Upper lobe of right lung (tissue), 1 donor: ENCODE data around the gene CALHM3. TPM values are rescaled to one million over a fixed set of nuclear protein-coding genes. Genes with fewer than 3 reads are reported as not detected.
"Not testable (repeated sequence)": the region's sequence is repeated elsewhere in the genome, so short reads cannot be mapped to it uniquely, and the experiment has no call there.

Experiments used
- ATAC-seq: fragments of 200-7000 bp; cut with Tn5 transposase; one replicate; pipeline ENCODE4 v1.9.1; 2020; ENCODE audit warnings: mild to moderate bottlenecking, moderate library complexity
- DNase-seq: peaks from one replicate; pipeline ENCODE4 v3.0.0-alpha.2; 2020
- H3K27ac ChIP-seq: fragments of 200-600 bp; one replicate; pipeline ENCODE4 v1.8.0; 2022
- H3K27me3 ChIP-seq: fragments of 200-600 bp; one replicate; pipeline ENCODE4 v1.8.0; 2022; ENCODE audit warnings: mild to moderate bottlenecking
- H3K36me3 ChIP-seq: fragments of 200-600 bp; one replicate; pipeline ENCODE4 v1.8.0; 2022
- H3K4me1 ChIP-seq: fragments of 200-600 bp; one replicate; pipeline ENCODE4 v1.8.0; 2022
- H3K4me3 ChIP-seq: fragments of 200-600 bp; one replicate; pipeline ENCODE4 v1.8.0; 2022; ENCODE audit warnings: mild to moderate bottlenecking
- H3K9me3 ChIP-seq: fragments of 200-600 bp; one replicate; pipeline ENCODE4 v1.8.0; 2022
- CTCF ChIP-seq: fragments of 200-600 bp; IDR thresholded peaks from one replicate; pipeline ENCODE4 v1.8.0; 2022; ENCODE audit warnings: antibody characterized with exemption
- intact Hi-C: fragments of 100-400 bp; cut with DNase I; formaldehyde crosslinking; loops from one replicate; pipeline ENCODE4 v1.11.0; 2022
- long read RNA-seq: library from polyadenylated mRNA; unstranded; transcript quantifications from one replicate; pipeline ENCODE4 v2.0.0, GENCODE V29; 2021
- total RNA-seq: library from RNA; stranded (reverse); fragmentation: NEBNext Ultra II Directional; extraction: Animal tissue kit (Norgen Biotek cat#: 25700); gene quantifications from one replicate; pipeline ENCODE4 v1.2.1, GENCODE V29; 2021
- donor health status: DM: no; HTN: yes; CAD: no; lungs with severe emphysema.

Gene CALHM3
- not detected for total RNA-seq
- long read RNA-seq, result 0 reads

- no peaks in the 10 kb centered on the region for H3K9me3 ChIP-seq
- H3K36me3 ChIP-seq, result no peaks in the 10 kb centered on the region
- no peaks in the 10 kb centered on the region for H3K4me1 ChIP-seq
- intact Hi-C loops, result no loop called here
- no peak within 1 kb of the TSS for H3K27ac ChIP-seq
- H3K4me3 ChIP-seq, result no peak within 1 kb of the TSS
- H3K27me3 ChIP-seq, result no peaks in the 10 kb centered on the region
- peak; percentile 48 for ATAC-seq
- TF ChIP-seq CTCF, result no peak
- DNase-seq, result no peak
Measured at GRCh38 chr10:103479135-103479534, at the start of gene CALHM3. Gene CALHM3, minus strand, starts transcription at chr10:103479240. Its CDS starts 208 bp downstream, at chr10:103479032.

GRCh38 chr10:103528549-103528948 lies 49.5 kb upstream of the CALHM3 start:
- intact Hi-C loops, result no loop called here
- H3K4me1 ChIP-seq, result no peaks in the 10 kb centered on the region
- no peaks in the 10 kb centered on the region for H3K9me3 ChIP-seq
- H3K27me3 ChIP-seq, result no peaks in the 10 kb centered on the region
- no peak overlapping the region for H3K27ac ChIP-seq
- H3K4me3 ChIP-seq, result no peak overlapping the region
- no peak for TF ChIP-seq CTCF
- ATAC-seq, result no peak
- no peak for DNase-seq
- no peaks in the 10 kb centered on the region for H3K36me3 ChIP-seq

- H3K27me3 ChIP-seq, H3K36me3 ChIP-seq, H3K4me3 ChIP-seq, H3K9me3 ChIP-seq, ATAC-seq, H3K27ac ChIP-seq, H3K4me1 ChIP-seq, intact Hi-C loops: not testable (repeated sequence)
- DNase-seq, result peak; percentile 2
Measured at GRCh38 chr10:103527476-103527875, 48.4 kb upstream of the CALHM3 start.

- no peaks in the 10 kb centered on the region for H3K9me3 ChIP-seq
- H3K27me3 ChIP-seq, result no peaks in the 10 kb centered on the region
- no peak for TF ChIP-seq CTCF
- H3K27ac ChIP-seq, result no peak overlapping the region
- intact Hi-C loops, result no loop called here
- no peaks in the 10 kb centered on the region for H3K36me3 ChIP-seq
- no peaks in the 10 kb centered on the region for H3K4me1 ChIP-seq
- DNase-seq, result no peak
- H3K4me3 ChIP-seq, result no peak overlapping the region
- no peak for ATAC-seq
Measured at GRCh38 chr10:103525901-103526300, 46.9 kb upstream of the CALHM3 start.

GRCh38 chr10:103523683-103524082 lies 44.6 kb upstream of the CALHM3 start:
- DNase-seq (no peak), ATAC-seq (no peak)
- no peak for TF ChIP-seq CTCF
- intact Hi-C loops, result no loop called here
- no peaks in the 10 kb centered on the region for H3K4me1 ChIP-seq
- H3K9me3 ChIP-seq, result no peaks in the 10 kb centered on the region
- no peak overlapping the region for H3K27ac ChIP-seq
- H3K27me3 ChIP-seq, result no peaks in the 10 kb centered on the region
- H3K36me3 ChIP-seq, result no peaks in the 10 kb centered on the region
- H3K4me3 ChIP-seq, result no peak overlapping the region

- H3K27me3 ChIP-seq, intact Hi-C loops, H3K36me3 ChIP-seq, H3K4me3 ChIP-seq, ATAC-seq, H3K4me1 ChIP-seq, H3K9me3 ChIP-seq, H3K27ac ChIP-seq: not testable (repeated sequence)
- peak; percentile 11 for DNase-seq
Measured at GRCh38 chr10:103522006-103522405, 43.0 kb upstream of the CALHM3 start.

- no peaks in the 10 kb centered on the region for H3K27me3 ChIP-seq
- no peak overlapping the region for H3K27ac ChIP-seq
- H3K36me3 ChIP-seq, result no peaks in the 10 kb centered on the region
- DNase-seq (no peak), ATAC-seq (no peak)
- intact Hi-C loops, result no loop called here
- no peaks in the 10 kb centered on the region for H3K9me3 ChIP-seq
- H3K4me3 ChIP-seq, result no peak overlapping the region
- TF ChIP-seq CTCF, result no peak
- no peaks in the 10 kb centered on the region for H3K4me1 ChIP-seq
Measured at GRCh38 chr10:103519798-103520197, 40.8 kb upstream of the CALHM3 start.
